Measurements from ENCODE around the gene AGPS. TPM values are rescaled to one million over a fixed set of nuclear protein-coding genes. Genes with fewer than 3 reads are reported as not detected.

The AGPS gene
- total RNA-seq, 1 experiment from 2014 or later = 60.9 TPM

DNA sequence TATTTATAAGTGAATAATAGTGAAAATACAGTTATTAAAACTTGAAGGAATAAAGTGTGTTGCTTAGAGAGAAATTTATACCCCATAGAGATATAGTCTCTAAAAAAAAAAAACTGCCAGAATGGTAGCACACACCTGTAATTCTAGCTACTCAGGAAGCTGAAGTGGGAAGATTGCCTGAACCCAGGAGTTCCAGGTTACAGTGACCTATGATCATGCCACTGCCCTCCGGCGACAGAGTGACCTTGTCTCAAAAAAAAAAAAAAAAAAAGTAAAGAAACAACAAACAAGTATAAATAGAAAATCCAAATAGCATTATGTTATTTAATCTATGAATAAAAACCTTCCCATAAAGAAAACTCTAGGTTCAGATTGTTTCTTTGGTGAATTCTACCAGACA is 7.4 kb upstream of the AGPS start:
- H3K4me1 ChIP-seq (ENCODE audit: insufficient read depth, low read length) = peaks cover 3% of the 10 kb centered on the region; the same call in 1 of the 2 replicates
- no peaks in the 10 kb centered on the region for H3K9me3 ChIP-seq (ENCODE audit: control insufficient read depth, low read depth, low read length)
- H2BK12ac ChIP-seq (ENCODE audit: insufficient read length, low read depth, low read length) = no peak overlapping the region
- no peak overlapping the region for H2AK5ac ChIP-seq (ENCODE audit: insufficient read length, low read length)
- no peak overlapping the region for H3K4ac ChIP-seq (ENCODE audit: low read depth, low read length)
- no peak for DNase-seq
- no CpG with 5 or more reads among the region's 2 CpGs for WGBS (ENCODE audit: extremely low coverage, insufficient read length, low lambda C conversion rate)
- Mint-ChIP-seq H3K27me3 (ENCODE audit: low read depth) (no peaks in the 10 kb centered on the region), H3K27ac (no peak overlapping the region), H3K4me3 (no peak overlapping the region), H3K36me3 (ENCODE audit: insufficient read depth in 1 of 3, low read depth in 3 of 3) (no peaks in the 10 kb centered on the region), H3K4me1 (peaks cover 9 to 10% of the 10 kb centered on the region in 2 experiments), H3K9me3 (no peaks in the 10 kb centered on the region)
- no peak overlapping the region for H3K9ac ChIP-seq (ENCODE audit: extremely low read depth, insufficient read length, low read length)
- no peak overlapping the region for H3K18ac ChIP-seq (ENCODE audit: insufficient read length, low read depth, low read length)
- no peak overlapping the region for H2BK15ac ChIP-seq (ENCODE audit: low read depth, low read length)
- H3K27me3 ChIP-seq (ENCODE audit: insufficient read depth, low read length) = no peaks in the 10 kb centered on the region
- no peak overlapping the region for H2BK120ac ChIP-seq (ENCODE audit: low read depth, low read length, poor library complexity, severe bottlenecking)
- H4K91ac ChIP-seq (ENCODE audit: insufficient read length, low read depth, low read length) = no peak overlapping the region
- H3T11ph ChIP-seq (ENCODE audit: low read length) = no peak overlapping the region
- H2BK20ac ChIP-seq (ENCODE audit: low read depth, low read length, poor library complexity, severe bottlenecking) = no peak overlapping the region
- H3K27ac ChIP-seq (ENCODE audit: insufficient read length, low read depth, low read length) = no peak overlapping the region
- TF ChIP-seq, protein P1, sequence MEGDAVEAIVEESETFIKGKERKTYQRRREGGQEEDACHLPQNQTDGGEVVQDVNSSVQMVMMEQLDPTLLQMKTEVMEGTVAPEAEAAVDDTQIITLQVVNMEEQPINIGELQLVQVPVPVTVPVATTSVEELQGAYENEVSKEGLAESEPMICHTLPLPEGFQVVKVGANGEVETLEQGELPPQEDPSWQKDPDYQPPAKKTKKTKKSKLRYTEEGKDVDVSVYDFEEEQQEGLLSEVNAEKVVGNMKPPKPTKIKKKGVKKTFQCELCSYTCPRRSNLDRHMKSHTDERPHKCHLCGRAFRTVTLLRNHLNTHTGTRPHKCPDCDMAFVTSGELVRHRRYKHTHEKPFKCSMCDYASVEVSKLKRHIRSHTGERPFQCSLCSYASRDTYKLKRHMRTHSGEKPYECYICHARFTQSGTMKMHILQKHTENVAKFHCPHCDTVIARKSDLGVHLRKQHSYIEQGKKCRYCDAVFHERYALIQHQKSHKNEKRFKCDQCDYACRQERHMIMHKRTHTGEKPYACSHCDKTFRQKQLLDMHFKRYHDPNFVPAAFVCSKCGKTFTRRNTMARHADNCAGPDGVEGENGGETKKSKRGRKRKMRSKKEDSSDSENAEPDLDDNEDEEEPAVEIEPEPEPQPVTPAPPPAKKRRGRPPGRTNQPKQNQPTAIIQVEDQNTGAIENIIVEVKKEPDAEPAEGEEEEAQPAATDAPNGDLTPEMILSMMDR (conservative IDR thresholded peaks at IDR 0.05) = no peak
- H3K23me2 ChIP-seq (ENCODE audit: insufficient read length, low read depth, low read length, poor library complexity, severe bottlenecking) = no peaks in the 10 kb centered on the region
- no peak overlapping the region for H3K4me2 ChIP-seq (ENCODE audit: insufficient read depth, insufficient read length, low read length)
- no peak overlapping the region for H3K14ac ChIP-seq (ENCODE audit: insufficient read depth, low read length)
- H2AFZ ChIP-seq (ENCODE audit: low read length) = no peak overlapping the region
- no peak overlapping the region for H2BK5ac ChIP-seq (ENCODE audit: insufficient read length, low read length)
- no peak overlapping the region for H3K56ac ChIP-seq (ENCODE audit: insufficient read length, low read depth, low read length)
- no peaks in the 10 kb centered on the region for H3K79me1 ChIP-seq (ENCODE audit: insufficient read depth, low read depth, low read length, poor library complexity, severe bottlenecking)
- no peaks in the 10 kb centered on the region for H3K79me2 ChIP-seq (ENCODE audit: insufficient read depth, low read length)
- no peak overlapping the region for H3K23ac ChIP-seq (ENCODE audit: insufficient read length, low read depth, low read length)
- H4K20me1 ChIP-seq (ENCODE audit: control insufficient read depth, insufficient read depth, insufficient read length) = no peaks in the 10 kb centered on the region
- H4K5ac ChIP-seq (ENCODE audit: insufficient read length, low read depth, low read length) = no peak overlapping the region
- no peak overlapping the region for H4K8ac ChIP-seq (replicated peaks; ENCODE audit: insufficient read length, low read depth, low read length)
